ENCODE results near the gene RPP38.

DNA sequence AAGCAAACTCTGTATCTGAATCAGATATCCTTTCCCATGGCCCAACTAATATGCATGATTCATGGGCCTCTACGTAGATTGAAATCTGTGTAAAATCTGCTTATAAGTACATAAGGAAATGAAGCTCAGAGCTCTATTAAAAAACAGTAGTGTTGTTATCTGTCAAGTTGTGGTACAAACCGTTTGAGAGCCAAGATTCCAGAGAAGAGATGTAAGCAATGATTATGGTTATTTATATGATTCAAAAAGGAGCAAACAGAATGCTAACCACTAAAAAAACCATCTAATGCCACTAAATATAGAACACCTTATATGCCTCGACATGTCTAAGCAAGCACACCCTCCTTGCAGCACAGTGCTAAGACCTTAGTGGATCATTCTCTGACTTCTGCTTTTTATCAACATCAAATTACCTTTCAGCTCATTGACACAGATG lies 26.6 kb downstream of the RPP38 start:
- TF ChIP-seq, protein P1, sequence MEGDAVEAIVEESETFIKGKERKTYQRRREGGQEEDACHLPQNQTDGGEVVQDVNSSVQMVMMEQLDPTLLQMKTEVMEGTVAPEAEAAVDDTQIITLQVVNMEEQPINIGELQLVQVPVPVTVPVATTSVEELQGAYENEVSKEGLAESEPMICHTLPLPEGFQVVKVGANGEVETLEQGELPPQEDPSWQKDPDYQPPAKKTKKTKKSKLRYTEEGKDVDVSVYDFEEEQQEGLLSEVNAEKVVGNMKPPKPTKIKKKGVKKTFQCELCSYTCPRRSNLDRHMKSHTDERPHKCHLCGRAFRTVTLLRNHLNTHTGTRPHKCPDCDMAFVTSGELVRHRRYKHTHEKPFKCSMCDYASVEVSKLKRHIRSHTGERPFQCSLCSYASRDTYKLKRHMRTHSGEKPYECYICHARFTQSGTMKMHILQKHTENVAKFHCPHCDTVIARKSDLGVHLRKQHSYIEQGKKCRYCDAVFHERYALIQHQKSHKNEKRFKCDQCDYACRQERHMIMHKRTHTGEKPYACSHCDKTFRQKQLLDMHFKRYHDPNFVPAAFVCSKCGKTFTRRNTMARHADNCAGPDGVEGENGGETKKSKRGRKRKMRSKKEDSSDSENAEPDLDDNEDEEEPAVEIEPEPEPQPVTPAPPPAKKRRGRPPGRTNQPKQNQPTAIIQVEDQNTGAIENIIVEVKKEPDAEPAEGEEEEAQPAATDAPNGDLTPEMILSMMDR (IDR thresholded peaks at IDR 0.05; ENCODE audit: insufficient read depth, low read length, poor library complexity, severe bottlenecking): no peak
- no peak for TF ChIP-seq EZH2phosphoT487 (conservative IDR thresholded peaks at IDR 0.05; ENCODE audit: low read length)
